ENCODE data around the gene TMEM117.

DNA sequence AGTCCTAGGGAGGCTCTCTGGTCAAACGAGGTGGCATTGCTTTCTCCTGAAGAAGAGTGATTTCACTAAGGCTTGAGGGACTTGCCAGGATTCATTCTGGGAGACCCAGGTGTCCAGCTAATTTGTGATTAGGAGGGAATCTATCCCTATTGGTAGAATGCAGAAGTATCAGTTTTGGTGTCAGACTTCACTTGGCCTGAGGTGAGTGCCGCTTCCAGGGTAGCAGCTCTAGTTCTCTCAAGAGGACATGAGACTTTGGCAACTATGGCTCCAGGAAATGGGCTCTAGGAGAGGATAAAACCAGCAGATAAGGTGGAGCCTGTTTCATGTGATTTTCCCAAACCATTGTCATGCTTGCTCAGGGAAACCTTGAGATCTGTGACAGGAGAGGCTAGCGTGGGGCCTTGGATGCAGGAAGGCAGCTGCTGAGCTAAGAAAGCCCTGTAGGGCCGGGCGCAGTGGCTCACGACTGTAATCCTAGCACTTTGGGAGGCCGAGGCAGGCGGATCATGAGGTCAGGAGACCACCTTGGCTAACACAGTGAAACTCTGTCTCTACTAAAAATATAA, 11.6 kb upstream of the TMEM117 start:
- TF ChIP-seq, protein P1, sequence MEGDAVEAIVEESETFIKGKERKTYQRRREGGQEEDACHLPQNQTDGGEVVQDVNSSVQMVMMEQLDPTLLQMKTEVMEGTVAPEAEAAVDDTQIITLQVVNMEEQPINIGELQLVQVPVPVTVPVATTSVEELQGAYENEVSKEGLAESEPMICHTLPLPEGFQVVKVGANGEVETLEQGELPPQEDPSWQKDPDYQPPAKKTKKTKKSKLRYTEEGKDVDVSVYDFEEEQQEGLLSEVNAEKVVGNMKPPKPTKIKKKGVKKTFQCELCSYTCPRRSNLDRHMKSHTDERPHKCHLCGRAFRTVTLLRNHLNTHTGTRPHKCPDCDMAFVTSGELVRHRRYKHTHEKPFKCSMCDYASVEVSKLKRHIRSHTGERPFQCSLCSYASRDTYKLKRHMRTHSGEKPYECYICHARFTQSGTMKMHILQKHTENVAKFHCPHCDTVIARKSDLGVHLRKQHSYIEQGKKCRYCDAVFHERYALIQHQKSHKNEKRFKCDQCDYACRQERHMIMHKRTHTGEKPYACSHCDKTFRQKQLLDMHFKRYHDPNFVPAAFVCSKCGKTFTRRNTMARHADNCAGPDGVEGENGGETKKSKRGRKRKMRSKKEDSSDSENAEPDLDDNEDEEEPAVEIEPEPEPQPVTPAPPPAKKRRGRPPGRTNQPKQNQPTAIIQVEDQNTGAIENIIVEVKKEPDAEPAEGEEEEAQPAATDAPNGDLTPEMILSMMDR (IDR thresholded peaks at IDR 0.05), result no peak
- TF ChIP-seq POLR2A (IDR thresholded peaks at IDR 0.05), result no peak

Data from esophagus squamous epithelium (tissue), 4 donors.